GM18526 (cell line): ENCODE results near the gene ALK.

ENCODE experiments used
- POLR2A ChIP-seq: IDR thresholded peaks from 3 replicates; pipeline ENCODE4 v1.6.1; 2011; ENCODE audit not compliant: insufficient read length; ENCODE audit errors: extremely low read depth

The ALK gene

DNA sequence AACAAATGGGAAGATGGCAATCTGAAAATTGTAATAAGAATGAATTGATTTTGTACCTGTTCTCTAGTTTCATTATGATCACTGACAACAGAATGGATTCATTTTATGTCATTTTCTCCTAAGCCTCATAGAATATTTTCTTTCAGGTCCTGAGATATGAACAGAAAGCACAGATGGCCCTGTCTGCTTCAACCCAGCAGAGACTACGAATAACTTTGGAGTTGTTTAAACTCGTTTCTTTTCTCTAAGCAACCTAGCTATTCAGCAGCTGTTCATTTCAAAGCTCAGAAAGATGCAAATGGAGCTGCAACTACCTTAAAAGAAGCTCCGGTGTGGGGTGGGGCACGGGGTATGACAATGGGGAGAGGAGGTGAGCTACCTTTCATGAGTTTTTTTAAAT lies 124.9 kb downstream of the ALK start:
- no peak for TF ChIP-seq POLR2A

DNA sequence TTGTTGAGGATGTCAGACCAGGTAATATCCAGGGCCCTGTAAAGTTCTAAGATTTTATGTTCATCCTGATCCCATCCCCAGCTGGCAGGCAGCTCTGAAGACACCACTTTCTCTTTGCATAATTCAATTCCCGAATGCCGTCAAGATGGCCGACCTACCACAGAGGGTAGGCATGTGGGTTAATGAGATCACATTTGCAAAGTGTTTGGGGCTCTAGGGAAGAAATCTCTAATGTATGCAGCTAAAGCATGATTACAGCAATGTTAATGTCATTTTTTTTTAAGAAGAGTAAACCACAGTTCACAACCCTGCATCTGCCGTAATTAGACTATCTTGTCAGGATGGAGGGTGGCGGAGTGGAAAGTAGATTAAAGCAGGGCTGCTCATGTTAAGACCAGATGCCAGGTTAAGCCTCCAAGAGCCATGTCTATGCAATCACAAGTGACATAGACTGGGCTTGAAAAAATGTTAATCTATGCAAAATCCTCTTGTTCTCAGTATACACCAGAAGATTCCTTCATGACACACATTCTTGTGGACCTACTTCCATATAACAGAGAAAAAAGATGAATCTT lies 131.4 kb downstream of the ALK start:
- TF ChIP-seq POLR2A, result no peak

DNA sequence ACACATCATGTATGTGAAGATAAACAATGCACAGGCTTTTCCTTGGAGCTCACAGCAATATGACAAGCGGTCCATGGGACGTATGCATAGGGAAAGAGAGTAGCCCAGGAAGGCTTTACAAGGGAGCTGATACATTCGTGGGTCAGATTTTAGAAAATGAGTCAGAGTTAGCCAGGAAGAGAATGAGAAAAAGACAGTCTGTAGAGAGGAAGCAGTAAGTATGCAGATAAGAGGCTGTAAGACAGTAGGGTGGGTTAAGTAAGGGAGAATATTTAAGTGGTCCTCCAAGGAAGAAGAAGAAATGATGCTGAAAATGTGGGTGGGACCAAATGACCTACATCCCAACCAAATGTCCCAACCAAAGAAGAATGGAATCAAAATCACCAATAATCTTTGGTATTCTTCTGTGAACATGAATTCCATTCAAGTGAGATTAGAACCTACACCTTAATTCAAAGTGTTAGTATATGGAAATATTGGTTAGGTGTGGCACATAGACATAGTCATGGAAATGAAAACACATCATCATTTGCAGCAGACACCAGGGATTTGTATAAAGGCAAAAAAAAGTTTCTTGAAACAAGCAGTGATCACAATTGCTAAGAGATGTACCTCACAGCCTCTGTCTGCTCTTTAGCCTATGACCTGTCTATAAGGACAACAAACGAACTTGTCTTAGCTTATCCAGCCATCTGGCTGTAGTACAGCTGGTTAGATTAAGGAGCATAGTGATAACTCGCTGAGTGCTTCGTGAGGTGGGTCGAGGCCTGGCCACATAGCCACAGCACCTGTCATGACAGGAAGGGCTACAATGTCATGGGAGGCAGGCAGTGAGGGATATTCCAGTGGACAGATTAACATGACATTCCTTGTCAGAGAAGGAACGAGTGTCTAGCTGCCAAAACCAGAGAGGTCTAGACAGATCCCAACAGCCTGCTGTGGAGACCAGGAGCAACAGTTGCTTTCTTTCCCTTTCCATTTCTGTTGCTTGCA lies 133.6 kb downstream of the ALK start:
- TF ChIP-seq POLR2A, result no peak

- TF ChIP-seq POLR2A, result no peak
Measured at GRCh38 chr2:29786361-29786760, 135.0 kb downstream of the ALK start.

DNA sequence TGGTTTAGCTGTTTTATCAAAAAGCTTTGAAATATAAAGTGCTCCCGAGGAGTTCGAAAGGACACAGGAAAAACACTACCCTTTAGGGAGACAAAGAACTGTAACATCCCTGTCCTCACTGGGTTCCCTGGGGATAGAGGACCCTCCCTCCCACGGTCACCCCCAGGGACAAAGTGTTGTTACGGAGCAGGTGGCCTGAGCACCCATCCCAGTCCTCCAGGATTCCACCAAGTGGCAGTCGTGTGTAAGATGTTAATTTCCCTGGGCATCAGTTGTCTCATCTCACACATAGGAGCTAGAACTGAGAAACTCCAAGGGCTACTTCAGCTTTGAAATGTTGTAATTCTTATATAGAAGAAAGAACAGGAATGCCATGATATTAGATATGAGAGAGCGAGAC lies 137.7 kb downstream of the ALK start:
- no peak for TF ChIP-seq POLR2A

DNA sequence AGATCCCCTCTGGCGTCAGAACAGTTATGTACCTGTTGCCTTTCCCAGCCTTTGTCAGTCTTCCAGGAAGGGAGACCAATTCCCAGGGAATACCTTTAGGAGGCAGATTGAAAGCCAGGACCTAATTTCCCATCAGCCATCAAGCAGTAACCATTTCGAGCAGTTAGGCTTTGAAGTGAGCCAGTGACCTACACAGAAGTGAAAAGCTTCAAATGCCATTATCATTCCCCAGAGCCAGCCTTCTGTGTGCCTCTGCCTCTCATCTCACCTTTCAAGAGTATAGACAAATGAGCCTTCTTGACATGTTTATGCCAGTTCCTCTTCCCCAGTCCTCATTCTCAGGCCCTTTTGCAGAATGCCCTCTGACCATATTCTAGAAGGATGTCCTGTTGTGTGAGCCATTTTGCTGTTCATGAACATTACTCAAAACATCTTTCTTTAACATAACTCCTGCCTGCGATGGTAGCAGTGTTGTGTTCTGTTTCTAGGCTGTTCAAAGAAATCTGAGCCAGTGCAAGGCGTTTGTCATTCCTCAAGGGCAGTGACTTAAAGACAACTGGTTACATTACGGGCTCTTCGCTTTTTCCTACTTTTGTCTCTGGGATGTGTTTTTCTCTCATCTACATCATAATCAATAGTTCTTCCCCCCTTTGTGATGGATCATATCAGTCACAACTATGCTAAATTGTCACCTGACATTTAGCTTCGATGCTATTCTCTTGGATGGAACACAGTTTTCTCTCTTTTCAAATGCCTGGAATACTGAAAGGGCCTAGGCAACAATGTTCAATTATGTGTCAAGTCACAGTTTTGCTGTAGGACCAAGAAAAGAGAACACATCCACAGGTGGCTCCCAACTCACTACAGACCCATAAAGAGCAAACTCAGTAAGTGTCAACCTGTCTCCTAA lies 138.6 kb downstream of the ALK start:
- no peak for TF ChIP-seq POLR2A

- no peak for TF ChIP-seq POLR2A
Measured at GRCh38 chr2:29782087-29782486, 139.3 kb downstream of the ALK start.

- TF ChIP-seq POLR2A, result no peak
Measured at GRCh38 chr2:29780906-29781305, 140.5 kb downstream of the ALK start.

- TF ChIP-seq POLR2A, result no peak
Measured at GRCh38 chr2:29777161-29777560, 144.2 kb downstream of the ALK start.

GRCh38 chr2:29776406-29776805 lies 145.0 kb downstream of the ALK start:
- TF ChIP-seq POLR2A, result no peak

GRCh38 chr2:29775937-29776336 lies 145.4 kb downstream of the ALK start:
- no peak for TF ChIP-seq POLR2A

DNA sequence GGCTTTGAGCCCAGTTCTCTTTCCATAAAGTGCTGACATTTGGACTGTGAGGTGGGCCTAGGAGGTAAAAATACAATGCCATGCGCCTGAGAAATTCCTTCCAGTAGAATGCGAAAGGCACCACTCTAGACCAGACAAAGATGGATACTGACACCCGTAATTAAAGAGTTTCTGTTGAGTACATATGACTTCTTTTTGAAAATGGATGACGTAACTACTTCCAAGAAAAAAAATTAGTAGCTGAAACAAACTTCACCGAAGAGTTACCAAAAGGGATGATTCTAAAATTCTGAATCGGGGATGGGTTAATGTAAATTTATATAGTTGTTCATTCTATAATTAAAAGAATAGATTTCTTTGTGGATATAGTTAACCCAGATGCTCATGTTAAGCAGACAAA lies 146.8 kb downstream of the ALK start:
- TF ChIP-seq POLR2A, result no peak

DNA sequence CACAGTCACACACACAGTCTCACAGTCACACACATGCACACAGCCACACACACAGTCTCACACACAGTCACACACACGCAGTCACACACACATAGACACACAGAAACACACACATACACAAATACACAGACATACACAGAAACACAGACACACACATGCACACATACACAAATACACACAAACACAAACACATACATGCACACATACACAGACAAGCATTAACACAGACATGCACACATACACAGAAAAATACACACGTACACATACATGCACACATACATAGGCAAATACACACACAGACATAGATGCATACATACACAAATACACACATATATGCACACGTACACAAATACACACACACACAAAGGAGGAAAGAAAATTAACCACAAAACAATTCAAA lies 150.5 kb downstream of the ALK start:
- TF ChIP-seq POLR2A, result no peak

GRCh38 chr2:29769847-29770246 lies 151.5 kb downstream of the ALK start:
- TF ChIP-seq POLR2A, result no peak

DNA sequence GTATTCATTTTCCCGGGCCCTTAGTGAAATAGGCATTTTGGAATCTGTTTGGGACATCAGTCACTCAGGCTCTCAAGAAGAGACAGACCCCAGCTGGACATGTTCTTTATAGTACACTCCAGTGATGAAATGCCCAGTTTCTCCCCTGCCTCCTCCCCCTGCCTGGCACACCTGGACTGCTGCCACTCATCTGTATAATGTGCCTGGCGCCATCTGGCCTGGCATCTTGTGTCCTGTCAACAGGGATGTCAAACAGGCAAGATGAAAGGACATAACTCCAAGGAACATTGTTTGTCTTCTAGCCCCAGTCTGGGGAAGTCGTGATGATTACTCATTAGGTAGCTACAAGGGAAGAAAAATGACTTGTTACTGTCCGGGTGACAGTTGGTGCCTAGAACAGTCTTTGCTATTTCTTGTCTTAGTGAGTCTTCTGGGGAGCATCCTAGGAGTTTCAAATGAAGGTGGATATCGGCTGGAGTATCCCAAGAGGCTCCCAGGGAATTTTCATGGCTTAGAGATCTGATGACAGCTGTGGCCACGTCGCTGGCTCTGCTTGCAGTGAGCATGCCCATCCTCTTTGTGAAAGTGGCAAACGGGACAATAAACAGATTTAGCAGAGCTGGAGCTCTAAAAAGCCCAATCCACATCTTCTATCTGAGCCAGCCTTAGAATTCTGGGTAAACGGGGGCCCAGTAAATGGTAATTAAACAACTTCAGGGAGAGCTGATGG lies 153.6 kb downstream of the ALK start:
- no peak for TF ChIP-seq POLR2A
